Measurements from ENCODE around the gene HPCAL1. TPM values are rescaled to one million over a fixed set of nuclear protein-coding genes. Genes with fewer than 3 reads are reported as not detected.

Gene HPCAL1
- total RNA-seq, 6 experiments from 2014 or later = 36.3 to 60.3 (median 57.2) TPM

- Mint-ChIP-seq H3K4me1 (ENCODE audit: low read depth) (peaks cover 14% of the 10 kb centered on the region), H3K4me3 (no peak overlapping the region), H3K27ac (no peak overlapping the region), H3K27me3 (ENCODE audit: insufficient read depth) (peaks cover 24% of the 10 kb centered on the region), H3K9me3 (no peaks in the 10 kb centered on the region), H3K36me3 (ENCODE audit: low read depth) (no peaks in the 10 kb centered on the region)
- DNase-seq = peak; percentile 25
- no peak; the same call in 1 of the 2 replicates for TF ChIP-seq CTCF (IDR thresholded peaks at IDR 0.05)
These were observed 36.5 kb upstream of the HPCAL1 start for GRCh38 chr2:10266133-10266620.

GRCh38 chr2:10267036-10267435 is 35.7 kb upstream of the HPCAL1 start:
- no peak for DNase-seq
- H3K4me1 Mint-ChIP-seq (ENCODE audit: low read depth) = peaks cover 21% of the 10 kb centered on the region
- no peaks in the 10 kb centered on the region for H3K9me3 Mint-ChIP-seq
- no peaks in the 10 kb centered on the region for H3K36me3 Mint-ChIP-seq (ENCODE audit: low read depth)
- H3K4me3 Mint-ChIP-seq = no peak overlapping the region
- H3K27ac Mint-ChIP-seq = no peak overlapping the region
- no peak for TF ChIP-seq CTCF (IDR thresholded peaks at IDR 0.05)
- H3K27me3 Mint-ChIP-seq (ENCODE audit: insufficient read depth) = peaks cover 18% of the 10 kb centered on the region

GRCh38 chr2:10267551-10268465 is 34.9 kb upstream of the HPCAL1 start:
- no peak for DNase-seq
- no peak overlapping the region for H3K4me3 Mint-ChIP-seq
- H3K27me3 Mint-ChIP-seq (ENCODE audit: insufficient read depth) = peaks cover 12% of the 10 kb centered on the region
- no peak overlapping the region for H3K27ac Mint-ChIP-seq
- no peaks in the 10 kb centered on the region for H3K36me3 Mint-ChIP-seq (ENCODE audit: low read depth)
- H3K4me1 Mint-ChIP-seq (ENCODE audit: low read depth) = peaks cover 22% of the 10 kb centered on the region
- TF ChIP-seq CTCF (IDR thresholded peaks at IDR 0.05) = no peak
- no peaks in the 10 kb centered on the region for H3K9me3 Mint-ChIP-seq

GRCh38 chr2:10269291-10269690 is 33.4 kb upstream of the HPCAL1 start:
- no peaks in the 10 kb centered on the region for H3K36me3 Mint-ChIP-seq (ENCODE audit: low read depth)
- H3K27ac Mint-ChIP-seq = no peak overlapping the region
- DNase-seq = no peak
- H3K4me1 Mint-ChIP-seq (ENCODE audit: low read depth) = peaks cover 22% of the 10 kb centered on the region
- H3K27me3 Mint-ChIP-seq (ENCODE audit: insufficient read depth) = peaks cover 12% of the 10 kb centered on the region
- no peak for TF ChIP-seq CTCF (IDR thresholded peaks at IDR 0.05)
- H3K4me3 Mint-ChIP-seq = no peak overlapping the region
- no peaks in the 10 kb centered on the region for H3K9me3 Mint-ChIP-seq

- Mint-ChIP-seq H3K4me3 (no peak overlapping the region), H3K9me3 (no peaks in the 10 kb centered on the region), H3K4me1 (ENCODE audit: low read depth) (peaks cover 22% of the 10 kb centered on the region), H3K27ac (no peak overlapping the region), H3K36me3 (ENCODE audit: low read depth) (no peaks in the 10 kb centered on the region), H3K27me3 (ENCODE audit: insufficient read depth) (peaks cover 5% of the 10 kb centered on the region)
- TF ChIP-seq CTCF (IDR thresholded peaks at IDR 0.05) = no peak
- DNase-seq = no peak
These were observed 32.7 kb upstream of the HPCAL1 start for GRCh38 chr2:10269711-10270610.
